NCI-H524 (cell line): ENCODE results near the gene TATDN3.
"Not testable (repeated sequence)": the region's sequence is repeated elsewhere in the genome, so short reads cannot be mapped to it uniquely, and the experiment has no call there.

Source experiments
- DNase-seq, 2 experiments: peaks; one replicate each; lab custom pipeline; 2025; lab: John Stamatoyannopoulos, UW

The TATDN3 gene

DNA sequence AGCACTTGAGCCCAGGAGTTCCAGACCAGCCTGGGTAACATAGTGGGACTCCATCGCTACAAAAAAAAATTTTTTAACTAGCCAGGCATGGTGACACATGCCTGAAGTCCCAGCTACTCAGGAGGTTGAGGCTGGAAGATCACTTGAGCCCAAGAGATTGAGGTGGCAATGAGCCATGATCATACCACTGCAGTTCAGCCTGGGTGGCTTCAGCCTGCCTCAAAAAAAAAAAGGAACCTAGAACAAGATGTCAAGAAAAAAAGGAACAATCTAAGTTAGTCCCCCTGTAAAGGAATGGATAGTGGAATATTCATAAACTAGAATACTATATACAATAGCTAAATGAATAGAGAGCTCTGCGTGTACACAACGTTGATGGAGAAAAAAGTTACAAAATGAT, 14.5 kb upstream of the TATDN3 start:
- no peak for DNase-seq

DNA sequence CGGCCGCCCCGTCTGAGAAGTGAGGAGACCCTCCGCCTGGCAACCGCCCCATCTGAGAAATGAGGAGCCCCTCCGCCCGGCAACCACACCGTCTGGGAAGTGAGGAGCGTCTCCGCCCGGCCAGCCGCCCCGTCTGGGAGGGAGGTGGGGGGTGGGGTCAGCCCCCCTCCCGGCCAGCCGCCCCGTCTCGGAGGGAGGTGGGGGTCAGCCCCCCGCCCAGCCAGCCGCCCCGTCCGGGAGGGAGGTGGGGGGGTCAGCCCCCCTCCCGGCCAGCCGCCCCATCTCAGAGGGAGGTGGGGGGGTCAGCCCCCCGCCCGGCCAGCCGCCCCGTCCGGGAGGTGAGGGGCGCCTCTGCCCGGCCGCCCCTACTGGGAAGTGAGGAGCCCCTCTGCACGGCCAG, 12.6 kb upstream of the TATDN3 start:
- DNase-seq, result not testable (repeated sequence)

DNA sequence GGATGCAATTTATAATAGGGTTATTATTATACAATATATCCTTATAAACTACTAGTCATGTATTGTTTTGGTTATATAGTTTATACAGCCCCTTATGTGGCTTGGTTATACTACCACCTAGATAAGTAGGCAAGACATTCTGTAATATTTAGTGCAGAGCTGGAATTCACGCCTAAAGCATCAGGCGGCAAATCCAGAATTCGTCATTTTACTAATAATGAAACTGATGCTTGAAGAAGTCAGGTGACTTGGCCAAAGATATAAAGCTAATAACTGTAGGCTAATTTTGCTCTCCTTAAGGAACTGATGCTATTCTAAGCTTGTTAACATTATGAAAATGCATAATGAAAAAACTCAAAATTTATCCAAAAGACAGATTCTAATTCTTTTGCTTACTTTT, 10.9 kb upstream of the TATDN3 start:
- no peak for DNase-seq

DNA sequence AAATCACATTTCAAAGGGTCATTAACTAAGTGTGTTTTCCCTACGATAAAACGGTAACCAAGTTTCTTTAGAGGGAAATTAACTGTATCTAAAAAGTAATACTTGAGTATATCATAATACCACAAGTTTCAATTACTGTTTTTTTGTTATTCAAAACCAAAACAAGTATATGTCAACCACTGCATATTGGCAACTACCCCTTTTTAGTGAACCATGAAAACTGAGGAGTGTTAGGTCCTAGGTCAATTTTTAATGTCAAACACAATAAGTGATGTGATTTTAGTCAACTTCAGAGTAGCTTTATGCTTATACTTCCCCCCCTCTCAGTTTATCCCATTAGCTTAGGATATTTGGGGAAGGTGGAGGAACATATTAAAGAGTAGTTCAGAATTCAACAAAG, 10.5 kb upstream of the TATDN3 start:
- DNase-seq, result no peak

DNA sequence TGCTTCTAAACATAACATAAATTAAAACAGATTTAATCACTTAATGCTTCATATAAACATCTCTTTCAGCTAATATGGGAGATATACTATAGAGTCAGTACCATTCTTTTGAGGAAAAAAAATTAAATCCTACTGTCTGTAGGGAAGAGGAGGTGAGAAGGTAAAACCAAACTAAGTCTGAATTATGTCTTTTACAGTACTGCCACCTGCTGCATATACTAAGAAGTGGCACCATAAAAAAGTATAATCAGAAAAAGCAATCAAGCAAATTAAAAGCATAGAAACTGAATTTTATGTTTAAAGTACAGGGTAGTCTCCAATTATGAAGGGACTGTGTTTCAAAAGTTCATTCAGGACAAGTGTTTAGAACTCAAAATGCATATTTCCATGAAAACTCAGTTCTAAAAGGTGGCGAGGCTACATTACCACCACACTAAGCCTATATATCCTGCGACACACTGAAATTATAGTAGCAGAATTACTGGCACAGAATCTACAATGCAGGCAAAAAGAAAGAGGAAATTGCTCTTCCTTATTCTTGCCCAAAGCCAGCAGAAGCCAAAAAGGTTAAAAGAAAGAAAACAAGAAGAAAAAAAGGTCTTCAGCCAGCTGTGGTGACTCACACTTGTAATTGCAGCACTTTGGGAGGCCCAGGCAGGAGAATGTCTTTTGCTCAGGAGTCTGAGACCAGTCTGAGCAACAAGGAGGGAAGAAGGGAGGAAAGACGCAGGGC, 9.1 kb upstream of the TATDN3 start:
- peak in 1 of 2 experiments; percentile 20 for DNase-seq

DNA sequence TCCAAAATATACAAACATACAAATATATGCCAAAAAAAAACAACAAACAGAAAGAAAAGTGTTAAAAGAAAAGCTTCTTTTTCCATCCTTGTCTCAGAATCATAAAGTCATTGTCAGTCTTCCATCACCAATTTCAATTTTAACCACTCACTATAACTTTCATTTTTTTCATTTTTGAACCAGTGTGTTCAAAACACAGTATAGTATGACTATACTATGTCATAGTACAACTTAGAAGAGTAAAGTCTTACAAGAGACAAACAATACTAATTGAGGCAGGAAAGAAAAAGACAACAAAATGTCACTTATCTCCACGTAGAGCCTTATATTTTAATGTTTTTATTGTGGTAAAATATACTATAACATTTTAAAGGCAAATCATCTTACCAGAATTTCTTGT, 7.7 kb upstream of the TATDN3 start:
- DNase-seq, result no peak

DNA sequence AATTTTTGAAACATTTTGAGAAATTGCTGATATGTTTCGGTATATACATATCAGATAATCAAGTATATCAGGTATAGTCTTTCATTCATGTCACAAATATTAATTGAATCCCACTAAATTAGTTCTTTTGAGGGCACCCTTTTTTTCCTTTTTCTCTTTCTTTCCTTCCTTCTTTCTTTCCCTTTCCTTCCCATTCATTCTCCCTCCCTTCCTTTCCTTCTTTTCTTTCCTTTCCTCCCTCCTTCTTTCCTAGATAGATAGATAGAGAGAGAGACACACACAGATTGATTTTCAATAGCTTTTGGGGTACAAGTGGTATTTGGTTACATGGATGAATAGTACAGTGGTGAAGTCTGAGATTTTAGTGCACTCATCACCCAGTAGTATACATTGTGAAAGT, 5.8 kb upstream of the TATDN3 start:
- no peak for DNase-seq

DNA sequence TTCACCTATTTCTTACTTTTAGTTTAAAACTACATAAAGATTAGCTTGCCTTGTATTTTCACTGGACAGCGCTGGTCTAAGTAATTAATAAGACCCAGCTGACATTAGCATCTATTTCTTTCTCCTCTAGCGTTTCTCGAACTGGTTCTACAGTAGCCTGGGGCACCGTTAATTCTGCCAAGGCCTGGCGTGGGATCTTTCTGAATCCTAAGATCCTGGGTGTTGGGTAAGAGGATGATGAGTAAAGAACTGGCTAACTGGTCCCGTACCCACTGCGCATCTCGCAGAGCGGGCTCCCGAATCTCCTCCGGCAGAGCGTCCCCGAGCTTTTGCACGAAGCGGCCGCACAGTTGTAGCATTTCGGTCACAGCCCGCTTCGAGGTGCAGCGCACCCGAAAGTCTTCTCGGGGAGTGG, 426 bp upstream of the TATDN3 start:
- DNase-seq, result peak in 1 of 2 experiments; percentile 73

DNA sequence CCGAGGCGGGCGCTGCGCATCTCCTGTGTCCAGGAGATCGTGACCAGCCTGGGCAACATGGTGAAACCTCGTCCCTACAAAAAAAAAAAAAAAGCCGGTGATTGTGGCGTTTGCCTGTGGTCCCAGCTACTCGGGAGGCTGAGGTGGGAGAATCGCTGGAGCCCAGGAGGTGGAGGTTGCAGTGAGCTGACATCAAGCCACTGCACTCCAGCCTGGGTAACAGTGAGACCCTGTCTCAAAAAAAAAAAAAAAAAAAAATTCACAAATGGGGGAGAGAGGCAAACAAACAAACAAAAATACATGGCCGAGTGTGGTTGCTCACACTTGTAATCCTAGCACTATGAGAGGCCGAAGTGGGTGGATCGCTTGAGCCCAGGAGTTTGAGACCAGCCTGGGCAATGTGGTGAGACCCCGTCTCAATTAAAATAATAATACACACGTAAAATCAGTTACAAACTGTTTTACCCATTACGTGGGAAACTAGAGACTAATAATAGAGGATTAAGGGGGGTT, 758 bp downstream of the TATDN3 start:
- DNase-seq, result no peak

DNA sequence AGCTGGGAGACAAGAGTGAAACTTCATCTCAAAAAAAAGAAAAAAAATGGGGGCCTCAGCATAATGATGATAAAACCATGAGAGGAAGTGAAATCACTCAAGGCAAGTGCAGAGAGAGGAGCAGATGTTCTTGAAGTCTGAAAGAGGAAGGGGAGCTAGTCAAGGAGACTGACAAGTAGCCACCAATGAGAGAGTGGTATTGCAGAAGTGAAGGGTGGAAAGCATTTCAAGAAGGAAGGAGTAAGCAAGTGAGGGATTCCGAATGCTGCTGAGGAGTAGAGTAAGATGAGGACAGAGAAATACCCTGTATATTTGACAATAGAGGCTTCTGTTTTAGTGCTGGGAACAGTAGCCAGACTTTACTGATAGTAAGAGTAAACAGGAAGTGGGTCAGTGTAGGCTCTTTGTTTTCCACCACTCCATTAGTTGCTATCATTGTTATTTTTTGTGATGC, 2.9 kb downstream of the TATDN3 start:
- no peak for DNase-seq

DNA sequence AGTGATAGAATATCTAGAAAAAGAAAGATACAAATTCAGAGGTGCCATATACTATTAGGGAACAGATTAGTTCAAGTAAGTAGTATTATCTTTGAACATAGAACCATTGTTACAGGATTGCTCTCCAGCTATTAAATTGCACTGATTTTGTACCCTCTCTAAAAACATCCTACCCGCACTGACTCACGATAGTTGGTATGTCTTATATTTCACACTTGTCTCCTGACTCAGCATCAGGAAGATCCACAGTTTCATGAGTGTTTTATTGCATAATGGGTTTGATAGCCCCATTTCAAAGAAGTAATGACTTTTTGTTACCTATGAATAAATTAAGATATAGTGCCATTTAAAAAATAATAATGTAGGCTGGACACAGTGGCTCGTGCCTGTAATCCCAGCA, 6.0 kb downstream of the TATDN3 start:
- no peak for DNase-seq

DNA sequence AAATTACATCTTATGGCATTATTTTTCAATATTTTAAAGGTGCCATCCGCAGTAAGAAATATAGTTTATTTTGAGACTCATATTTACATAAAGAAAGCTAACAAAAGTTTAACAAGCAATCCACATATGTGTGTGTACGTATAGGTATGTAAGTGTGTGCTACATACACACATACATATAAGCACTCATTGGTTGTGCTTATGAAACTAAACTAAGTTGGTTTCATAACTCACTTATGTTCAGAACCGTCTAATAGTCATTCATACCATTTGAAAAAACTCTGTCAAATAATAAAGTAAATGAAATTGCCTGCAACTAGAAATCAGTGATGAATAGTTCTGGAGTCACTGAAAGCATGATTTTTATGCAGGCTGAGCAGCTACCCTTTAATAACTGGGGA, 14.1 kb downstream of the TATDN3 start:
- no peak for DNase-seq

DNA sequence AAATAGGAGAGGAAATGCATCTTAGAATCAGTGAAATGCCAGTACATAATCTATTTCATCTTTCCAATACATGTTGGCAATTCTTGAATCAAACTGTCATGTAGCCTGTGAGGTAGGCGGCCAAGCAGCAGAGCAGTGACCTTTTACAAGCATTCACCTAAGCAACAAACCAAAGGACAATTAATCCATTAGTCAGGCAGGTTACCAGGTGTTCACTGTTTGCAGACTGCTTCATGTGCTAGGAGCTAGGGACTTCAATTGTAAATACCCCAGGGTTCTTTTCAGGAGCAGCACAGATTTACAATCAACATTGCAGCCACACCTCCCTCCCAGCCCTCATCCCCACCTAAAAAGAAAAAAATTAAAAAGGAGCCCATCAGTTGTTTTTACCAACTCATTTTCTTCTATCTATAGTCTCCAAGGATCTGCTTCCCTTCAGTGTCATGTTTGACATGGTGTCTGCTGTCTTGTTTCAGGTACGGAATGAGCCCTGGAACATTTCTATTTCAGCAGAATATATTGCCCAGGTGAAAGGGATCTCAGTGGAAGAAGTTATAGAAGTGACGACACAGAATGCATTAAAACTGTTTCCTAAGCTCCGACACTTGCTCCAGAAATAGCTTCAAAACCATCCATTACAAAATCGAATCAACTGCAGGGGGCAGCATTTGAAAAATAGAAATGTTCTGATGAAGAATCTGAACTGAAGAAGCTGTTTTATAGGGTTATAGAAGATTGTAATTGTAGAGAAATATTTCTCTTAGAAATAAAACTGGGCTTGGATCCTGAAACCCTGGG, 23.0 kb downstream of the TATDN3 start:
- DNase-seq, result peak in 1 of 2 experiments; percentile 31

DNA sequence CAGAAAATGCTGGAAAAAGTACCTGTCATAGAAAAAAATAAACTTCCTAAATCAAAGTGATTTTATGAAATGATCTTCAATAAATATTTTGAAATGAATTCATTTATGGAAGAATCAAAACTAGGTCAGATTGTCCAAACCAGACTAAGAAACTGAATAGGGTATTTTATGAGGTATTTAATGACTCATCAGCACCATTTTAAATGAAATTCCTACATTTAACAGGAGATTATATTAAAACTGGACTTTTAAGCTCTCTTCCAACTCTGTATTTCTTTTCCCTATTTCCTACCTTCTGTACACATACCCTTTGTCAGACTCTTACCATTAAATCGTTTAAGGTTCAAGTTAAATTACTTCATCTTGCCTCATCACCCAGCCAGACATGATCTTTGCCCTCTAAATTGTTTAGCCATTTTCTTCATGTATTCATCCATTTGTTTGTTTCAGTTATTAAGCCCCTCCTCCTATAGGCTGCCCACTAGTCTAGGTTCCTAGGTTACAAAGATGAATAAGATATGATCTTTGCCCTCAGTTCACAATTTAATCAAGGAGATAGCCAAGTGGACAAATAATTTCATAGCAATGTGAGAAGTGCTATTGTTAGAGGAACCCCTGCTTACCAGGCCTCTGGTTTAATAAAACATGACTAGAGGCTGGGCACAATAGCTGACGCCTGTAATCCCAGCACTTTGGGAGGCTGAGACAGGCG, 25.0 kb downstream of the TATDN3 start:
- DNase-seq, result no peak

DNA sequence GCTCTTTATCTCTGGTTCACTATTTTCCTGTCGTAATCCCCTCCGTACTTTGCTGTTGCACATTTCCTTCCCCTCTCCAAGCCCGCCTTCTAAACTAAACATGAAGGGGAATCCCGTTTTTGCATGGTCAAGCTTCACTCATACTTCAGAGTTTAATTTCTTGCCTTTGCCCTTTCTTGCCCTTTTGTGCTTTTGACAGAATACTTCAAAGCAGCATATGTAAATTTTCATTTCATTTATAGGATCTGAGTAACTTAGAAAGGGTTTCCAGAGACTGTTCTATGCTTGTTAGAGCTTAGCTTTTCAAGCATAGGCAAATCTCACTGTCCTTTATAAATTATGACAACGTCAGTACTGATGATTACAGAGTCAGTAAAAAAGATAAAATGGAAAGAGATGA, 28.0 kb downstream of the TATDN3 start:
- no peak for DNase-seq

DNA sequence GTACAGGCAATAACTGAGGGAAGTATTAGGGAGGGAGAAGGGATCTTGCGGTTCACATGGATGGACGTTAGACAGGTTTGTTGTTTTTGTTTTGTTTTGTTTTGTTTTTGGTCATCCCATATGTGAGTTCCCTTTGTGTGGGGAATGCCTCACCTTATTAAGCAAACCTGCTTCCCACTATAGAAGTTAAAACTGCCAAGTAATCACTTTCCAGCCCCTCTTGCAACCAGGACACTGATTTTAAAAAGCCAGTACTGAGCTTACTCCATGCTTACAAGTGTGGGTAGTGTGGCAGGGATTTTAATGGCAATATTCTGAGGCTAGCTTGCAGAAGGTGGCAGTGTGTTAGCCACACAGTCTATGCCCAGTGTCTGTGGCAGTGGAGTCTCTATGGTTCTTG, 29.3 kb downstream of the TATDN3 start:
- DNase-seq, result no peak

DNA sequence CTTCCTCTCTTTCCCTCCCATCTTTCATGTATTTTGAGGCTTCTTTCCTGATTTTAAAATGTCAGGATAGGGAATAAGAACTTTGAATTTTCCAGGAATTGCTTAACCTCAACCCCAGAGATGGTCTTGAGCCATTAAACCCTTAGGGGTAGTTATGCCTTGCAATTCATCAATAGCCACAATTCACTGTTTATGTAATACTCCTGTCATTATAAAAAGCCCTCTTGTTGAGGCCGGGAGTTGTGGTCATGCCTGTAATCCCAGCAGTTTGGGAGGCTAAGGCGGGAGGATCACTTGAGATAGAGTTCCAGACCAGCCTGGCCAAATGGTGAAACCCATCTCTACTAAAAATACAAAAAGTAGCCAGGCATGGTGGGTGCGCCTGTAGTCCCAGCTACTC, 31.3 kb downstream of the TATDN3 start:
- no peak for DNase-seq

DNA sequence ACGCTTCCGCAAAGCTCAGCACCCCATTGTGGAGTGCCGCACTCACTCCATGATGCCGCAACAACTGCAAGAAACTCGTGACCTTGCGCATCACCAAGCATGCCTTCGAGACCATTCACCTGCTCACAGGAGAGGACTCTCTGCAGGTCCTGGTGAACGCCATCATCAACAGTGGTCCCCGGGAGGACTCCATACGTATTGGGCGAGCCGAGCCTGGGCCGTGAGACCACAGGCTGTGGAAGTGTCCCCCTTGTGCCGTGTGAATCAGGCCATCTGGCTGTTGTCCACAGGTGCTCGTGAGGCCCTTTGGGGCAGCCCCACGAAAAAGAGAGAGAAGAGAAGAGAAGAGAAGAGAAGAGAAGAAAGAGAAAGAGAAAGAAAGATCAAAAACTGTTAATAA, 32.5 kb downstream of the TATDN3 start:
- DNase-seq, result no peak

DNA sequence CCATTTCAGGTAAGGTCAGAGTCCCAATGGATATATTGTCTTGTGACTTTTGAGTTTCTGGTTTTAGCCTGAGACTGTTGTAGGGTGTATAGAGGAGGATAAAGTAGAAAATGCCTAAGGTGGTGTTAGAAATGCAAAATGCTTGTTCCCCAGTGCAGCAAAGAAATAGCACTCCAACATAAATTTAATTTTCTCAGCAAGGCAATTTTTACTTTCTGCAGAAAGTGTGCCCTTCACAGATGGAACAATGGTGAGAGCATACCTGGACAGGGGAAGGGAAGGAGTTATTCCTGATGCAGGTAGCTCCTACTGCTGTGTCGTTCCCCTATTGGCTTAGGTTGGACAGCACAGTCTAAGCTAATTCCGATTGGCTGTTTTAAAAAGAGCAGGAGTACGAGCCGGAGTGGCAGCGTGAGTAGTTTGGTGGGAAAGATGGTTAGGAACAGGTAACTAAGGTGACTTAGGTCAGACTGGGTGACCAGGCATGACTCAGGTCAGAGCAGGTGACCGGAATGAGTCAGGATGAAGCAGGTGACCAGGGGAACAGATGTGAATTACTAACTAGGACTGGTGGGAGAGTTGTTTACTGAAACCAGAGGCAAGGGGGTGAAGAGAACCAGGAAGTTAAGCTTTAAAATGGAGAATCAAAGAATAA, 34.2 kb downstream of the TATDN3 start:
- no peak for DNase-seq

DNA sequence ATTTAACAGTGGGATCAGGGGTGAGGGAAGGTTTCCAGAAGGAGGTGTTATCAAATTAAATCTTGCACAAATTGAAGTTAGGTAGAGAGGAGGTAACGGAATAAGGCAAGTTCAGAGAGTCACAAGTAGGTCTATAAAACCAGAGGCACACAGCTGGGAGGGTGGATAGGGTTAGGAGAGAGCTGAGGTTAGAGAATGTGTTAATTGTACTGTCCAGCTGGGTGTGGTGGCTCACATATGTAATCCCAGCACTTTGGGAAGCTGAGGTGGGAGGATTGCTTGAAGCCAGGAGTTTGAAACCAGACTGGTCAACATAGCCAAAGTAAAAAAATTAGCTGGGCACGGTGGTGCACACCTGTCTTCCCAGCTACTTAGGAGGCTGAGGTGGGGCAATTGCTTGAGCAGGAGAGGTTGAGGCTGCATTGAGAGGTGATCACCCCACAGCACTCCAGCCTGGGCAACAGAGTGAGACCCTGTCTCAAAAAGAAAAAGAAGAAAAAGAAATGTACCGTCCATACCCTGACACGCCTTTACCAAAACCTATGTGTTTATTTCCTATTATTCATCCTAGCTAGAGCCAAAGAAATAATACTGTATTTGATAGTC, 35.6 kb downstream of the TATDN3 start:
- no peak for DNase-seq

DNA sequence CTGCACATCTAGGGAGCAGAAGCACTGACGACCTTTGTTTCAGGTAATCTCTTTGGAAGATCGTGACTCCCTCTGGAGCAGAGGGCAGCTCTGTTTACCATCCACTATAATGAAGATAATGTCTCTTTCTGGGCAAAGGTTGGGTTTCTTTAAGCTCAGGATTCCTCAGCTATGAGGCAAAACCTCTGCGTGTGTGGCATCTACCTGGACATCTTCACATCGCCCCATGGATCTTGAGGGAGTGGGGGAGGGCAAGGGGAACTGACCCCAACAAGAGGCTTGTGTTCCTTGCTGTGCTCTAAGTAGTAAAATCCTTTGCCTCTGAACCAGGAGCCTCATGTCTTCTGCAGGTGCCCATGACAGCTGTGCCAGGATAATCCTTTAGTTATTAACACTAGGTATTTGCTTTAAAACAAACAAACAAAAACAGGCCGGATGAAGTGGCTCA, 36.2 kb downstream of the TATDN3 start:
- peak; percentile 29 to 67 for DNase-seq

DNA sequence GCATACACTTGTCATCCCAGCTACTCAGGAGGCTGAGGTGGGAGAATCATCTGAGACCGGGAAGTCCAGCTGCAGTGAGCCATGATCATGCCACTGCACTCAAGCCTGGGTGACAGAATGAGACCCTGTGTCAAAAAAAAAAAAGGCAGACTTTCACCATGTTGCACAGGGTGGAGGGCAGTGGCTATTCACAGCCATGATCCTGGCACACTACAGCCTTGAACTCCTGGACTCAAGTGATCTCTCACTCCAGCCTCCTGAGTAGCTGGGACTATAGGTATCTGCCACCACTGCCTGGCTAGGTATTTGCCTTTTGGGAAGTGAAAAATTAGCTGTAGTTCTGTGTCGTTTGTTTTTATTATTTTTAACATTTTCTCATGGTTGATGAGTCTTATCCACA, 36.7 kb downstream of the TATDN3 start:
- DNase-seq, result no peak
